HG02642 (cell line): ENCODE results near the gene NCAPG2.

ENCODE experiments used
- ATAC-seq: cut with Tn5 transposase; IDR thresholded peaks from one replicate; pipeline ENCODE4 v1.9.1; 2021; ENCODE audit warnings: mild to moderate bottlenecking; ENCODE audit not compliant: unreplicated experiment, poor library complexity

NCAPG2 gene

GRCh38 chr7:158704524-158705233 lies at the start of gene NCAPG2:
NCAPG2 (minus strand) TSS chr7:158704804; CDS start chr7:158701899, 2,905 bp downstream.
- ATAC-seq = peak; percentile 98

- no peak for ATAC-seq
Observed at GRCh38 chr7:158753900-158754299, 49.3 kb upstream of the NCAPG2 start.

GRCh38 chr7:158751751-158752150 lies 47.1 kb upstream of the NCAPG2 start:
- ATAC-seq = no peak

DNA sequence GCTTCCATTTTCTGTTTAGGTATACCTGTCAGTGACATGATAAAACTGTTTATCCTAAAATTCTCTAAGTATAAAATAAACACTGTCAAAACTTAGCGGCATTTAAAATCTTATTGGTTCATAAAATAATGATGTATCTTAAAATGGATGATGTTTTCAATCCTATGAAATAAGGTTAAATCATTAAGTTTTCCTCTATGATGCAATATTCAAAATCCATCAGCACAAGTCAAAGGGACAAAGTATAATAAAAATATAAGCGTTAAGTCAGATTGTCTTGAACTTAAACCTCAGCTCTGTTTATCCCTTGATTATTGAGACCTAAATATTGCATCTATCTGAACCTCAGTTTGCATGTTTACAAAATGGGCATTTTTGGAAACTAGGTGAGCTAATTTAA lies 46.6 kb upstream of the NCAPG2 start:
- ATAC-seq = no peak

GRCh38 chr7:158750702-158751101 lies 46.1 kb upstream of the NCAPG2 start:
- ATAC-seq = no peak

- no peak for ATAC-seq
Observed at GRCh38 chr7:158749396-158749795, 44.8 kb upstream of the NCAPG2 start.

DNA sequence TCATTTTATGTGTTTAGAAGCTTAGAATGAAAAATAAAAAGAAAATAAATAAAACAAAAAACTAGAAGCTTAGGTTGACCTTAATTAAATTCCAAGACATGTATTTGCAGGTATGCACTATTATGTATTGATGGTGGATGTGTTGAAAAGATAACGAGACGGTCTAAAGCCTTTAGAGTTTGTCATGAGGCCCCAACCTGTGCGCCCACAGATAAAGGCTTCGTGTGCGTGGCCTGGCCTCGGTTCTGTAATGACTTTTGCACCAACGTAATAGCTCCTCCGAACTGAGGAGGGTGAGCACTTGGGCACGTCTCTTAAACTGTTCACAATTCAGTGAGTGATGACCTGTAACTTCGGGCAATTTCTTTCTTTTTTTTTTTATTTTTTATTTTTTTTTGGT lies 43.7 kb upstream of the NCAPG2 start:
- no peak for ATAC-seq

DNA sequence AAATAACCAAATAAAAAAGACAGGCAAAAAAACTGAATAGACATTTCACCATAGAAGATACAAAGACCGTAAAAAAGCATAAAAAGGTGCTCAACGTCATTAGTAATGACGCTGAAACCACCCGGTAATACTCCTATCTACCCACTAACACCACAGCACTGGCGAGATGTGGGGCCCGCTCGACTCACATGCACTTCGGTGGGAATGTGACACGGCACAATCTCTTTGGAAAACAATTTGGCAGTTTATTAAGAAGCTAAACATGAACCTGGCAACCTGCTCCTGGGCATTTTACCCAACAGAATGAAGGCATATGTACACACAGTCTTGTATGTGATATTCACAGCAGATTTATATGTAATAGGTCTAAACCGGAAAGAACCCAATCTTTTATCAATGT lies 42.8 kb upstream of the NCAPG2 start:
- ATAC-seq = no peak

GRCh38 chr7:158746957-158747356 lies 42.4 kb upstream of the NCAPG2 start:
- ATAC-seq = no peak

- no peak for ATAC-seq
Observed at GRCh38 chr7:158745057-158745715, 40.6 kb upstream of the NCAPG2 start.

DNA sequence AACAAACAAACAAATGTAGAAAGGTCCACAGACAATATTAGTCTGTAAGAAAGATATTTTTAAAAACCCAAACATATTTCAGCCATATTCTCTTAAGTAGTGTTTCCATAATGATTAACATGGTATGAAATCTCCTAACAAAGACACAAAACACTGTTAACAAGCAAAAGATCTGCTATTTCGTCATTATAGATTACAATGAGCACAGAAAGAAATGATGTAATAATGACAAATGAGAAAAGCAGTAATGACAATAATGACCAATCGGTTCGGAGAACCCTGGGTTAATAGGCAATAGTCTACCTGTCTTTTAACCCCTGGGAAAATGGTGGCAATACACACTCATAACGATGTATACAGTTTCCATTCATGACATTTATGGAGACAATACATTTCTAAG lies 39.5 kb upstream of the NCAPG2 start:
- no peak for ATAC-seq

DNA sequence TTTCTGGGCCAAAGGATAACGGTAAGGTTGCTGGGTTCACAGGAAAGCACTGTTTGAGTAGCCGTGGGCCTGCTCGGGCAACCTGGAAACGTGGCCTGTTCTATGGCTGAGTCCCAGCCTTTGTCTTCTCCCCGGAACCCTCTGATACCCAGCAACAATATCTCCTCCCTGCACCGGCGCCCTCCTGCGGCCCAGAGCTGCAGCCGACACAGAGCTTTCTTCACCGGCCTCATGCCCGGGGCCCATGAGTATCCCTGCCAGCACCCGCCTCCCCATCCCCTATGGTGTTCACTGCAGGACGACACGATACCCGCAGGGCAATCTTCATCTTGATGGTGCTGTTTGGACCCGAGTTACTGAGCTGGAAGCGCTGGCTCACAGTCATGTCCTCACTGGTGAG lies 38.6 kb upstream of the NCAPG2 start:
- no peak for ATAC-seq

- no peak for ATAC-seq
Observed at GRCh38 chr7:158742065-158742821, 37.6 kb upstream of the NCAPG2 start.

DNA sequence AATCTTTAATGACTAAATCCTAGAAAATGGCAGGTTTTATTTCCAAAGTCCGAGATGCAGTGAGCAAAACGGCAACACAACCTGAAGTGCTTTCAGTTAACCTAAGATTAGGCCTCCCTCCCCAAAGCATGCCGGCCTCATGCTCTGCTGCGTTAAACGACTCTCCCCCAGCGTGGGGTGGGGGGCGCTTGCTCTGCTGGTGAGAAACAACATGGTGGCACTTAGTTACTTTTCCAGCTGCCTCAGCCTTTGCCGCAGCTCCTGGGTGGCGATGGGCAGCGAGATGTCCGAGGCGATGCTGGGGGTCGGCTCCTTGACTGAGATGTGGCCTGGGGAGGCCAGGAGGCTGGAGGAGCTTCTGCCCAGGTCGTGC lies 36.7 kb upstream of the NCAPG2 start:
- no peak for ATAC-seq

GRCh38 chr7:158740657-158741293 lies 36.2 kb upstream of the NCAPG2 start:
- no peak for ATAC-seq

- no peak for ATAC-seq
Observed at GRCh38 chr7:158740013-158740656, 35.5 kb upstream of the NCAPG2 start.

- ATAC-seq = no peak
Observed at GRCh38 chr7:158738841-158739240, 34.2 kb upstream of the NCAPG2 start.

- ATAC-seq = no peak
Observed at GRCh38 chr7:158737064-158737695, 32.6 kb upstream of the NCAPG2 start.

GRCh38 chr7:158735935-158736334 lies 31.3 kb upstream of the NCAPG2 start:
- ATAC-seq = no peak

DNA sequence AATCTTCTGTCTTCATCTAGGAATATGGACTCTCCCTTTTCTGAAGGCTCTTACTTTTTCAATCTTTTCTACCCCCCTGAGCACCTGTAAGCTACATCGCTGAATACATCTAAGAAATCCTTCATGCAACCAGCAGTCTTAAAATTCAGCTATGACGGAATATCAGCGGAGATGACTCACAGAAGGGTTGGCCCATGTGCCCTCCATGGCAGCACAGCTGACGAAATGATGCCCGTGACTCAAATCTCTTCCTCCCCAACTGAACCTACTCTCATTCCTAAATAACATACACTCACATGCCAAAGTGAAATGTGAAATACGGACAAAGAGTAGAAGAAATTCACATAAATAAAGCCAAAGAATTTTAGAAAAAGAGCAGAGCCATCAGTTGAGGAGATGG lies 30.3 kb upstream of the NCAPG2 start:
- no peak for ATAC-seq
